ENCODE data around the gene LRRC49. TPM values are rescaled to one million over a fixed set of nuclear protein-coding genes. Genes with fewer than 3 reads are reported as not detected.

The LRRC49 gene
- total RNA-seq, 6 experiments from 2014 or later: 6.2 to 13.4 (median 10.2) TPM

GRCh38 chr15:70880781-70881180 lies 11.8 kb upstream of the LRRC49 start:
- no peak for TF ChIP-seq CTCF (IDR thresholded peaks at IDR 0.05)
- no peak overlapping the region for H3K27ac Mint-ChIP-seq
- DNase-seq: no peak
- H3K27me3 Mint-ChIP-seq (ENCODE audit: insufficient read depth): no peaks in the 10 kb centered on the region
- no peaks in the 10 kb centered on the region for H3K36me3 Mint-ChIP-seq (ENCODE audit: low read depth)
- H3K4me1 Mint-ChIP-seq (ENCODE audit: low read depth): peaks cover 38% of the 10 kb centered on the region
- H3K4me3 Mint-ChIP-seq: no peak overlapping the region
- H3K9me3 Mint-ChIP-seq: no peaks in the 10 kb centered on the region

DNA sequence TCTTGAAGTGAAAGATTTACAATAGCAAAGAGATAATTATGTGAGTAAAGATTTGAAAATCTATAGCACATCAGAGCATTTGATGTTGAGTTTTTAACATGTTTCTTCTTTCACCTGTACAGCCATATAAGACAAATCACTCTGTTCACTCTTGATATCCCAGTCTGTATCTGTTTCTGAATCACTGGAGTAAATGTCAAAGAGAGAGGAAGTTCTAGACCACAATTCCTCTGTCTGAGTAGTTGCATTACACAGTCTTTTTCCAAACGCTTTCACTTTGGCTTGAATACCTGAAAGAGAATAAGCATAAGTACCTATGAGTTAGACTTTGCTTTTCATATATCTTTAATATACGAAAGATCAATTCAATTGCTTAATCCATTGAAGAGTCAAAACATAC lies 10.3 kb upstream of the LRRC49 start:
- Mint-ChIP-seq H3K27me3 (ENCODE audit: insufficient read depth) (no peaks in the 10 kb centered on the region), H3K4me1 (ENCODE audit: low read depth) (peaks cover 38% of the 10 kb centered on the region), H3K36me3 (ENCODE audit: low read depth) (no peaks in the 10 kb centered on the region), H3K9me3 (no peaks in the 10 kb centered on the region), H3K27ac (no peak overlapping the region), H3K4me3 (no peak overlapping the region)
- DNase-seq: no peak
- TF ChIP-seq CTCF (IDR thresholded peaks at IDR 0.05): no peak

DNA sequence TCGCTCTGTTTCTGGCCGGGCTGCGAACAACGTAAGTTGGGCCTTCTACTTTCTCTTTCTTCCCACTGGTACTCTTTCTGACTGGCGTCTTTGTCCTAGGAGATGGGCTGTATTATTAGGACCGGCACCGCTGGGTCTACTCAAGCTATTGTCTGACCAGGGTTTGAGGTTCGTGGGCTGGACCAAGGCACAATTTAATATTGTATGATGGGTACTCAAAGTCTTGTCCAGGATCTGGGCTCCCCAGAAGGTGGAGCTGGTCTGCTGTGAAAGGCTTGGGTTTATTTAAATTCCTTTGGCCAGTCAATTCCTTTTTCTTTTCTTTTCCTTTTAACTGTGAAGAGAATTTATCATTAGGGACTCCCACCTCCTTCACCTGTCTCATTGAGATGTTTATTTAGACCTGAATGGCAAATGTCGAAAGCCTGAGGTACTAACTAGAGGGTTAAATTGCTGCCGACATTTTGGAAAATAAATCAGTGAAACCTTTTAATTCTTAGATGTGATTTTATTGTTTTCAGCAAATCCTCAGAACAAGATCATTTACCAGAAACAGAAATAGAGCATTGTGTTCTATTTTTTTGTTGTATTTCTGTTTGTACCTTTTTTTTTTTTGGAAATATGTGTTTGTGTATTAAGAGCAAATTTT lies 410 bp downstream of the LRRC49 start:
- peaks cover 25% of the 10 kb centered on the region for H3K4me1 Mint-ChIP-seq (ENCODE audit: low read depth)
- DNase-seq: peak; percentile 67
- no peaks in the 10 kb centered on the region for H3K9me3 Mint-ChIP-seq
- peak overlapping the region; percentile 94 for H3K4me3 Mint-ChIP-seq
- H3K27ac Mint-ChIP-seq: peak overlapping the region; percentile 95
- H3K27me3 Mint-ChIP-seq (ENCODE audit: insufficient read depth): no peaks in the 10 kb centered on the region; the same call in 1 of the 2 replicates
- no peaks in the 10 kb centered on the region for H3K36me3 Mint-ChIP-seq (ENCODE audit: low read depth)
- peak; percentile 80 for TF ChIP-seq CTCF (IDR thresholded peaks at IDR 0.05)

DNA sequence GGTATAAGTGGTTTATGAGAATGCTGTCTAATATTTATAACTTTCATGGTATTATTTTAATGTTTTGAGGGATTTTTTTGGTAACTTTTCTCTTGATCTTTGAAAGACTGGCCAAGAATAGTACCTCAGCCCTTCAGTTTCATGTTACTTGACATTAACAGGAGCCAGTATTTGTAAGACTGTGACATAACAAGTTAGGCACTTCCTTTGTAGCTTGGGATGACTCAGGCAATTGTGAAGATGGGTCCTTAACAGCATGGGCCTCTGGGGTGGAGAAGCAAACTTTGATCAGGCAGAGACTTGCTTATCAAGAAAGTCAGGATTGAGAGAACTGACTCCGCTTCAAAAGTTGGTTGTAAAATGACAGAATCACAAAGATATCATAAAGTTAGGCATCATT lies 9.5 kb downstream of the LRRC49 start:
- no peaks in the 10 kb centered on the region for H3K27me3 Mint-ChIP-seq (ENCODE audit: insufficient read depth)
- TF ChIP-seq CTCF (IDR thresholded peaks at IDR 0.05): no peak
- DNase-seq: peak; percentile 79
- H3K9me3 Mint-ChIP-seq: no peaks in the 10 kb centered on the region
- peaks cover 31% of the 10 kb centered on the region for H3K4me1 Mint-ChIP-seq (ENCODE audit: low read depth)
- H3K27ac Mint-ChIP-seq: peak overlapping the region; percentile 95
- H3K36me3 Mint-ChIP-seq (ENCODE audit: low read depth): peaks cover 41% of the 10 kb centered on the region
- H3K4me3 Mint-ChIP-seq: peak overlapping the region; percentile 38

GRCh38 chr15:70906842-70907241 lies 14.2 kb downstream of the LRRC49 start:
- H3K4me1 Mint-ChIP-seq (ENCODE audit: low read depth): peaks cover 23% of the 10 kb centered on the region
- peaks cover 20% of the 10 kb centered on the region for H3K9me3 Mint-ChIP-seq
- TF ChIP-seq CTCF (IDR thresholded peaks at IDR 0.05): no peak
- DNase-seq: peak; percentile 18
- H3K27ac Mint-ChIP-seq: peak overlapping the region; percentile 47; the same call in 1 of the 2 replicates
- H3K36me3 Mint-ChIP-seq (ENCODE audit: low read depth): peaks cover 63% of the 10 kb centered on the region
- H3K4me3 Mint-ChIP-seq: no peak overlapping the region
- no peaks in the 10 kb centered on the region; the same call in 1 of the 2 replicates for H3K27me3 Mint-ChIP-seq (ENCODE audit: insufficient read depth)
